H1 (cell line): Measurements from ENCODE around the gene NPPA.

Experiments
- ASH2L ChIP-seq: fragments of 200-600, 300-600 bp; sonication (generic); IDR thresholded peaks from one replicate; pipeline ENCODE4 v1.7.1; 2017; ENCODE audit warnings: low read length
- CEBPB ChIP-seq: IDR thresholded peaks from 2 replicates; pipeline ENCODE4 v1.6.1; 2012; ENCODE audit warnings: low read depth, low read length
- POLR2A ChIP-seq, 2 experiments: IDR thresholded peaks; 1 replicate in 1 of 2; 2 replicates in 1 of 2; pipeline ENCODE4 v1.6.1; 2011; ENCODE audit warnings: low read depth in 2 of 2, low read length in 2 of 2, mild to moderate bottlenecking in 2 of 2; ENCODE audit errors: control extremely low read depth in 1 of 2
- SIX5 ChIP-seq: IDR thresholded peaks from 2 replicates; pipeline ENCODE4 v1.6.1; 2011; ENCODE audit warnings: mild to moderate bottlenecking, low read depth, low read length
- TAF1 ChIP-seq: IDR thresholded peaks from 2 replicates; pipeline ENCODE4 v1.6.1; 2011; ENCODE audit warnings: mild to moderate bottlenecking, low read depth, low read length
- TCF12 ChIP-seq: IDR thresholded peaks from 2 replicates; pipeline ENCODE4 v1.6.1; 2011; ENCODE audit warnings: low read depth, mild to moderate bottlenecking, low read length
- TF ChIP-seq, protein P1 (sequence below), 3 experiments: IDR thresholded peaks; 1 replicate in 2 of 3; 2 replicates in 1 of 3; pipeline versions ENCODE4 v1.5.1 to v1.6.1; 2011; ENCODE audit warnings: low read length in 3 of 3, mild to moderate bottlenecking in 3 of 3, inconsistent platforms in 2 of 3, low read depth in 1 of 3, moderate library complexity in 1 of 3; ENCODE audit not compliant: insufficient read depth in 1 of 3; ENCODE audit errors: control extremely low read depth in 1 of 3
- TF ChIP-seq, protein P2 (sequence below): IDR thresholded peaks from 2 replicates; pipeline ENCODE4 v1.6.1; 2012; ENCODE audit warnings: inconsistent platforms

DNA sequence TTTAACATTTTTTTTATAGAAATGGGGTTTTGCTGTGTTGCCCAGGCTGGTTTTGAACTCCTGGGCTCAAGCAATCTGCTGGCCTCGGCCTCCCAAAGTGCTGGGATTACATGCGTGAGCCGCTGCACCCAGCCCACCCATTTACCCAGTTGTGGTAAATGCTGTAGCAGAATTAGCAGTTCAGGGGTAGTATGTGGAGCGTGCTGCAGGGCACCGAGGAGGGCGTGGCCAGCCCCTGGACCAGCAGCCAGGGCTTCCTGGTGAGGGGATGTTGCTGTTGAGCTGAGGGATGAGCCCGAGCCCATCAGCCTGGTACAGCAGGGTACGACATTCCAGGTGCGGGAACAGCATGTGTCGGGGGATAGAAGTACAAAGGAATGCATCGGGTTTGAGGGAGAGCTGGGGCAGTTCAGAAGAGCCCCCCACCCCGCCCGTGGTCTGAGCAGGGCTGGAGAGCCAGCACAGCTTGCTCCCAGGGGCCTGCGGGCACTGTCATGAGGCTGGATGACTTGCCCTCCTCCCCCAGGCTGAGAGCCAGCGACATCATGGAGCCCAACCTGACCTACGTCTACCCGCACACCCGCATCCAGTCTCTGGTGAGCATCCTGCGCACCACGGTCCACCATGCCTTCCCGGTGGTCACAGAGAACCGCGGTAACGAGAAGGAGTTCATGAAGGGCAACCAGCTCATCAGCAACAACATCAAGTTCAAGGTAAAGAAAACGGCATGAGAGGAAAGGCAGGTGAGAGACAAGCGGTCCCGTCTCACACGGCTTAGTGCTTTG is 11.9 kb downstream of the NPPA start:
- no peak for TF ChIP-seq CEBPB
- TF ChIP-seq, protein P1, sequence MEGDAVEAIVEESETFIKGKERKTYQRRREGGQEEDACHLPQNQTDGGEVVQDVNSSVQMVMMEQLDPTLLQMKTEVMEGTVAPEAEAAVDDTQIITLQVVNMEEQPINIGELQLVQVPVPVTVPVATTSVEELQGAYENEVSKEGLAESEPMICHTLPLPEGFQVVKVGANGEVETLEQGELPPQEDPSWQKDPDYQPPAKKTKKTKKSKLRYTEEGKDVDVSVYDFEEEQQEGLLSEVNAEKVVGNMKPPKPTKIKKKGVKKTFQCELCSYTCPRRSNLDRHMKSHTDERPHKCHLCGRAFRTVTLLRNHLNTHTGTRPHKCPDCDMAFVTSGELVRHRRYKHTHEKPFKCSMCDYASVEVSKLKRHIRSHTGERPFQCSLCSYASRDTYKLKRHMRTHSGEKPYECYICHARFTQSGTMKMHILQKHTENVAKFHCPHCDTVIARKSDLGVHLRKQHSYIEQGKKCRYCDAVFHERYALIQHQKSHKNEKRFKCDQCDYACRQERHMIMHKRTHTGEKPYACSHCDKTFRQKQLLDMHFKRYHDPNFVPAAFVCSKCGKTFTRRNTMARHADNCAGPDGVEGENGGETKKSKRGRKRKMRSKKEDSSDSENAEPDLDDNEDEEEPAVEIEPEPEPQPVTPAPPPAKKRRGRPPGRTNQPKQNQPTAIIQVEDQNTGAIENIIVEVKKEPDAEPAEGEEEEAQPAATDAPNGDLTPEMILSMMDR (IDR thresholded peaks at IDR 0.05; ENCODE audit: control extremely low read depth in 1 of 3, insufficient read depth in 1 of 3, low read depth in 1 of 3, low read length in 3 of 3) = no peak
- TF ChIP-seq SIX5 = no peak
- TF ChIP-seq TCF12 = no peak
- TF ChIP-seq ASH2L = no peak
- TF ChIP-seq POLR2A (IDR thresholded peaks at IDR 0.05; ENCODE audit: control extremely low read depth in 1 of 2, low read depth in 2 of 2, low read length in 2 of 2) = no peak
- TF ChIP-seq TAF1 = no peak
- TF ChIP-seq, protein P2, sequence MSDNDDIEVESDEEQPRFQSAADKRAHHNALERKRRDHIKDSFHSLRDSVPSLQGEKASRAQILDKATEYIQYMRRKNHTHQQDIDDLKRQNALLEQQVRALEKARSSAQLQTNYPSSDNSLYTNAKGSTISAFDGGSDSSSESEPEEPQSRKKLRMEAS = no peak
